Kidney epithelial cell (primary cell): Measurements from ENCODE around the gene ROR1. TPM values are rescaled to one million over a fixed set of nuclear protein-coding genes. Genes with fewer than 3 reads are reported as not detected.
A peak's percentile ranks its signal among the peaks of the same experiment; 100 is the strongest.
"Not testable (repeated sequence)": the region's sequence is repeated elsewhere in the genome, so short reads cannot be mapped to it uniquely, and the experiment has no call there.

Experiments used
- DNase-seq: peaks from one replicate; pipeline ENCODE4 v3.0.0-alpha.2; 2010; ENCODE audit warnings: low read depth
- H3K27me3 ChIP-seq: 2 replicates; pipeline ENCODE4 v1.6.0; 2011; ENCODE audit warnings: low read length; ENCODE audit not compliant: control insufficient read depth, insufficient read depth
- H3K36me3 ChIP-seq: 2 replicates; pipeline ENCODE4 v1.5.1; 2011; ENCODE audit warnings: low read length; ENCODE audit not compliant: control insufficient read depth, insufficient read depth
- H3K4me3 ChIP-seq: 2 replicates; pipeline ENCODE4 v1.5.1; 2011; ENCODE audit warnings: low read depth, mild to moderate bottlenecking, control low read depth, low read length
- CTCF ChIP-seq: IDR thresholded peaks from 2 replicates; pipeline ENCODE4 v1.5.1; 2011; ENCODE audit warnings: mild to moderate bottlenecking, moderate library complexity, low read length, control low read depth, inconsistent platforms; ENCODE audit not compliant: insufficient read depth, poor library complexity, severe bottlenecking
- total RNA-seq: library from RNA; depleted of rRNA; stranded (reverse); fragments of >200 nt; gene quantifications from 2 replicates; pipeline ENCODE4 v1.2.3, GENCODE V29; 2015

Gene ROR1
- total RNA-seq, 1 donor from 2014 or later = 21.5 TPM

- Histone ChIP-seq H3K27me3 (no peaks in the 10 kb centered on the region), H3K4me3 (no peak overlapping the region), H3K36me3 (no peaks in the 10 kb centered on the region)
- DNase-seq = peak; percentile 80
- TF ChIP-seq CTCF = no peak
These were observed 441.8 kb downstream of the ROR1 start for GRCh38 chr1:64215576-64215975.

- no peak for TF ChIP-seq CTCF
These were observed 446.4 kb downstream of the ROR1 start for GRCh38 chr1:64220241-64220640.

GRCh38 chr1:64223329-64224151, 449.7 kb downstream of the ROR1 start:
- no peak for TF ChIP-seq CTCF
- H3K4me3 ChIP-seq = no peak overlapping the region
- peak; percentile 53 for DNase-seq

More at GRCh38 chr1:64220241-64220640, 446.4 kb downstream of the ROR1 start:
- Histone ChIP-seq H3K36me3 (no peaks in the 10 kb centered on the region), H3K4me3 (no peak overlapping the region), H3K27me3 (no peaks in the 10 kb centered on the region)
- no peak for DNase-seq

GRCh38 chr1:64224236-64224635, 450.4 kb downstream of the ROR1 start:
- not testable (repeated sequence) for DNase-seq, H3K27me3 ChIP-seq, H3K36me3 ChIP-seq, H3K4me3 ChIP-seq

More at GRCh38 chr1:64223329-64224151, 449.7 kb downstream of the ROR1 start:
- Histone ChIP-seq H3K27me3 (no peaks in the 10 kb centered on the region), H3K36me3 (no peaks in the 10 kb centered on the region)

- Histone ChIP-seq H3K36me3 (no peaks in the 10 kb centered on the region), H3K27me3 (no peaks in the 10 kb centered on the region), H3K4me3 (no peak overlapping the region)
- TF ChIP-seq CTCF = no peak
- no peak for DNase-seq
These were observed 454.5 kb downstream of the ROR1 start for GRCh38 chr1:64228167-64228957.

GRCh38 chr1:64229307-64229706, 455.5 kb downstream of the ROR1 start:
- TF ChIP-seq CTCF = no peak
- no peaks in the 10 kb centered on the region for H3K27me3 ChIP-seq
- no peak overlapping the region for H3K4me3 ChIP-seq
- DNase-seq = no peak
- H3K36me3 ChIP-seq = no peaks in the 10 kb centered on the region
